ENCODE data around the gene CSMD2.

DNA sequence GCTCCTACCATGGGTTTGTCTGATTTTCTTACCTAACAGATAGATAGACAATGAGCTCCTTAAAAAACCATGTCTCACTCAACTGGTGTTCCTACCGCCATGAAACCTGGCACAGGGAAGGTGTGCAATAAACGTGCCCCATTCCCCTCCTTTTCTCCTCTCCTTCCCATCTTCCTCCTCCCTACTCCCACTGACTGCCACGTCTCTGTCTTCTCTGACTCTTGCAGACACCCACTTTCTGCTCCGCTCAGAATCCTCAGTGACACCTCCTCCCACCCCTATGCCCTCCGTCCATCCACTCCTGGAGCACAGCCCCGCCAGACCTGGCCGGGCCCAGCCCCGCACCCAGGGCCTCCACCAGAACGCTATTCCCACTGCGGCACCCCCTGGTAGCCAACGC, 248.2 kb downstream of the CSMD2 start:
- TF ChIP-seq, protein P1, sequence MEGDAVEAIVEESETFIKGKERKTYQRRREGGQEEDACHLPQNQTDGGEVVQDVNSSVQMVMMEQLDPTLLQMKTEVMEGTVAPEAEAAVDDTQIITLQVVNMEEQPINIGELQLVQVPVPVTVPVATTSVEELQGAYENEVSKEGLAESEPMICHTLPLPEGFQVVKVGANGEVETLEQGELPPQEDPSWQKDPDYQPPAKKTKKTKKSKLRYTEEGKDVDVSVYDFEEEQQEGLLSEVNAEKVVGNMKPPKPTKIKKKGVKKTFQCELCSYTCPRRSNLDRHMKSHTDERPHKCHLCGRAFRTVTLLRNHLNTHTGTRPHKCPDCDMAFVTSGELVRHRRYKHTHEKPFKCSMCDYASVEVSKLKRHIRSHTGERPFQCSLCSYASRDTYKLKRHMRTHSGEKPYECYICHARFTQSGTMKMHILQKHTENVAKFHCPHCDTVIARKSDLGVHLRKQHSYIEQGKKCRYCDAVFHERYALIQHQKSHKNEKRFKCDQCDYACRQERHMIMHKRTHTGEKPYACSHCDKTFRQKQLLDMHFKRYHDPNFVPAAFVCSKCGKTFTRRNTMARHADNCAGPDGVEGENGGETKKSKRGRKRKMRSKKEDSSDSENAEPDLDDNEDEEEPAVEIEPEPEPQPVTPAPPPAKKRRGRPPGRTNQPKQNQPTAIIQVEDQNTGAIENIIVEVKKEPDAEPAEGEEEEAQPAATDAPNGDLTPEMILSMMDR (IDR thresholded peaks at IDR 0.05) = no peak
- no peak for TF ChIP-seq POLR2A (IDR thresholded peaks at IDR 0.05)
